Stomach smooth muscle (tissue), 2 donors: ENCODE results near the gene CRYBG1.

Experiments
- H3K27ac ChIP-seq: one replicate; pipeline ENCODE4 v1.7.0; 2013; ENCODE audit warnings: mild to moderate bottlenecking, low read length, inconsistent platforms
- H3K27me3 ChIP-seq, 2 donors: one replicate each; pipeline ENCODE4 v1.7.0; 2013; ENCODE audit warnings: low read length in 2 of 2; ENCODE audit not compliant: insufficient read depth in 2 of 2, control insufficient read depth in 1 of 2
- H3K36me3 ChIP-seq, 2 donors: one replicate each; pipeline ENCODE4 v1.7.0; 2013; ENCODE audit warnings: low read length in 2 of 2; ENCODE audit not compliant: control insufficient read depth in 2 of 2, insufficient read depth in 2 of 2
- H3K4me1 ChIP-seq: one replicate; pipeline ENCODE4 v1.7.0; 2013; ENCODE audit warnings: low read length; ENCODE audit not compliant: control insufficient read depth, insufficient read depth
- H3K4me3 ChIP-seq, 2 donors: one replicate each; pipeline ENCODE4 v1.7.0; 2013; ENCODE audit warnings: low read length in 2 of 2
- H3K9ac ChIP-seq, 2 donors: one replicate each; pipeline ENCODE4 v1.7.0; 2013; ENCODE audit warnings: low read length in 2 of 2, mild to moderate bottlenecking in 1 of 2
- H3K9me3 ChIP-seq, 2 donors: one replicate each; pipeline ENCODE4 v1.7.0; 2013; ENCODE audit warnings: low read length in 2 of 2; ENCODE audit not compliant: control insufficient read depth in 2 of 2
- donor health status: healthy.
- donor health status: Pancreatic carcinoma.

CRYBG1 gene

GRCh38 chr6:106461084-106461483, 100.6 kb downstream of the CRYBG1 start:
- Histone ChIP-seq H3K9me3 (no peaks in the 10 kb centered on the region), H3K27ac (no peak overlapping the region), H3K27me3 (no peaks in the 10 kb centered on the region), H3K4me1 (no peaks in the 10 kb centered on the region), H3K36me3 (no peaks in the 10 kb centered on the region), H3K4me3 (no peak overlapping the region), H3K9ac (no peak overlapping the region)

GRCh38 chr6:106462923-106463557, 102.5 kb downstream of the CRYBG1 start:
- H3K36me3 ChIP-seq: no peaks in the 10 kb centered on the region
- no peaks in the 10 kb centered on the region for H3K27me3 ChIP-seq
- H3K4me3 ChIP-seq: no peak overlapping the region
- no peaks in the 10 kb centered on the region for H3K9me3 ChIP-seq
- H3K9ac ChIP-seq: no peak overlapping the region
- H3K4me1 ChIP-seq: no peaks in the 10 kb centered on the region
- no peak overlapping the region for H3K27ac ChIP-seq

GRCh38 chr6:106466211-106466610, 105.7 kb downstream of the CRYBG1 start:
- Histone ChIP-seq H3K27me3 (peaks cover 2 to 4% of the 10 kb centered on the region in 2 donors), H3K4me3 (no peak overlapping the region), H3K9me3 (no peaks in the 10 kb centered on the region), H3K36me3 (no peaks in the 10 kb centered on the region), H3K27ac (no peak overlapping the region), H3K9ac (no peak overlapping the region), H3K4me1 (no peaks in the 10 kb centered on the region)

GRCh38 chr6:106468935-106469334, 108.4 kb downstream of the CRYBG1 start:
- peaks cover 2 to 6% of the 10 kb centered on the region in 2 donors for H3K27me3 ChIP-seq
- H3K36me3 ChIP-seq: no peaks in the 10 kb centered on the region
- H3K27ac ChIP-seq: no peak overlapping the region
- H3K4me3 ChIP-seq: no peak overlapping the region
- no peaks in the 10 kb centered on the region for H3K9me3 ChIP-seq
- no peaks in the 10 kb centered on the region for H3K4me1 ChIP-seq
- H3K9ac ChIP-seq: no peak overlapping the region

- no peaks in the 10 kb centered on the region for H3K9me3 ChIP-seq
- no peaks in the 10 kb centered on the region for H3K36me3 ChIP-seq
- H3K27me3 ChIP-seq: peaks cover 2 to 6% of the 10 kb centered on the region in 2 donors
- H3K4me3 ChIP-seq: no peak overlapping the region
- no peaks in the 10 kb centered on the region for H3K4me1 ChIP-seq
- no peak overlapping the region for H3K9ac ChIP-seq
- no peak overlapping the region for H3K27ac ChIP-seq
Observed at GRCh38 chr6:106469882-106470281, 109.4 kb downstream of the CRYBG1 start.

GRCh38 chr6:106470316-106470715, 109.8 kb downstream of the CRYBG1 start:
- no peaks in the 10 kb centered on the region for H3K9me3 ChIP-seq
- no peak overlapping the region for H3K27ac ChIP-seq
- no peaks in the 10 kb centered on the region for H3K4me1 ChIP-seq
- no peak overlapping the region for H3K4me3 ChIP-seq
- peaks cover 2 to 6% of the 10 kb centered on the region in 2 donors for H3K27me3 ChIP-seq
- H3K36me3 ChIP-seq: no peaks in the 10 kb centered on the region
- no peak overlapping the region for H3K9ac ChIP-seq

- no peaks in the 10 kb centered on the region for H3K36me3 ChIP-seq
- no peak overlapping the region for H3K27ac ChIP-seq
- H3K9me3 ChIP-seq: no peaks in the 10 kb centered on the region
- H3K27me3 ChIP-seq: peaks cover 2 to 8% of the 10 kb centered on the region in 2 donors
- no peak overlapping the region for H3K4me3 ChIP-seq
- H3K4me1 ChIP-seq: no peaks in the 10 kb centered on the region
- no peak overlapping the region for H3K9ac ChIP-seq
Observed at GRCh38 chr6:106470811-106471210, 110.3 kb downstream of the CRYBG1 start.

- H3K4me3 ChIP-seq: no peak overlapping the region
- no peak overlapping the region for H3K27ac ChIP-seq
- H3K9ac ChIP-seq: no peak overlapping the region
- H3K9me3 ChIP-seq: no peaks in the 10 kb centered on the region
- peaks cover 0 to 10% of the 10 kb centered on the region in 2 donors for H3K27me3 ChIP-seq
- H3K36me3 ChIP-seq: no peaks in the 10 kb centered on the region
- H3K4me1 ChIP-seq: no peaks in the 10 kb centered on the region
Observed at GRCh38 chr6:106473812-106474211, 113.3 kb downstream of the CRYBG1 start.

GRCh38 chr6:106474466-106474865, 113.9 kb downstream of the CRYBG1 start:
- Histone ChIP-seq H3K27me3 (peaks cover 0 to 6% of the 10 kb centered on the region in 2 donors), H3K9ac (no peak overlapping the region), H3K36me3 (no peaks in the 10 kb centered on the region), H3K9me3 (no peaks in the 10 kb centered on the region), H3K4me3 (no peak overlapping the region), H3K4me1 (no peaks in the 10 kb centered on the region), H3K27ac (no peak overlapping the region)

GRCh38 chr6:106475284-106475683, 114.8 kb downstream of the CRYBG1 start:
- no peaks in the 10 kb centered on the region for H3K9me3 ChIP-seq

GRCh38 chr6:106476331-106477105, 116.0 kb downstream of the CRYBG1 start:
- Histone ChIP-seq H3K4me1 (no peaks in the 10 kb centered on the region), H3K36me3 (no peaks in the 10 kb centered on the region), H3K27ac (no peak overlapping the region), H3K4me3 (no peak overlapping the region), H3K9ac (no peak overlapping the region), H3K9me3 (no peaks in the 10 kb centered on the region), H3K27me3 (peaks cover 0 to 4% of the 10 kb centered on the region in 2 donors)

More at GRCh38 chr6:106475284-106475683, 114.8 kb downstream of the CRYBG1 start:
- Histone ChIP-seq H3K27me3 (peaks cover 0 to 6% of the 10 kb centered on the region in 2 donors), H3K36me3 (no peaks in the 10 kb centered on the region), H3K4me1 (no peaks in the 10 kb centered on the region), H3K9ac (no peak overlapping the region), H3K27ac (no peak overlapping the region), H3K4me3 (no peak overlapping the region)
